Endothelial cell of umbilical vein (primary cell): Measurements from ENCODE around the gene SNX25.

Experiments
- EZH2 ChIP-seq: IDR thresholded peaks from 2 replicates; pipeline ENCODE4 v1.6.1; 2012; ENCODE audit warnings: borderline replicate concordance, low read depth, mild to moderate bottlenecking, moderate library complexity, low read length, inconsistent platforms; ENCODE audit not compliant: severe bottlenecking
- GATA2 ChIP-seq: IDR thresholded peaks from 2 replicates; pipeline ENCODE4 v1.7.0; 2011; ENCODE audit warnings: low read depth, mild to moderate bottlenecking, moderate library complexity, mixed read lengths, low read length; ENCODE audit not compliant: insufficient read length, insufficient read depth

DNA sequence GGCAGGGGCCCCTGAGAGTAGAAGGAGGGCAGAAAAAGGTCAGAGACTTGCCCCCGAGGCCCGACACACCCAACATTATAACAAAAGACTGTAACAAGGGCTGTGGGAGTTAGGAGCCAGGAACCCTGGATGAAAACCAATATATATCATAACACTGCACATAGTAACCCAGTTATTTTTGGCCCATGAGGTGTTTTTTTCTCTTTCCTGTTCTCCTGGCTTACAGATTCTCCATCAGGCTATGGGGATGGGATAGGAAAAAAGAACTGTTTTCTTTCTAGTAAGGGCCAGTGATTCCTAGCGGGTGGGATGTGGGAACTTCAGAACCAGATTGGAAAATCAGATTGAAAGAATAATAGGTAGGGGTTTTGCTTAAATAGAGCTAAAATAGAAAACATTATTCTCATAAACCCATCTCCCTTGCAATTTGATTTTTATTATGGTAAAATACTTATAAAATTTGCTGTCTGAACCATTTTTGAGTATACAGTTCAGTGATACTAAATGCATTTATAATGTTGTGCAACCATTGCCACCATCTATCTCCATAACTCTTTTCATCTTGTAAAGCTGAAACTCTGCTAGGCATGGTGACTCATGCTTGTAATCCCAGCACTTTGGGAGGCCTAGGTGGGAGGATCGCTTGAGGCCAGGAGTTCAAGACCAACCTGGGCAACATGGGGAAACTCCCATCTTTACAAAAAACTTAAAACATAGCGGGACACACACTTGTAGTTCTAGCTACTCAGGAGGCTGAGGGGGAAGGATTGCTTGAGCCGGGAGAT is 33.5 kb downstream of the SNX25 start:
- no peak for TF ChIP-seq GATA2
- no peak for TF ChIP-seq EZH2
